Ramos (cell line): ENCODE measurements around the gene PADI1.

ENCODE experiments used
- in situ Hi-C: fragments of 300-500 bp; cut with MboI; formaldehyde crosslinking; loops from one replicate; pipeline ENCODE4 v1.14.3; 2022; ENCODE audit warnings: low sequenced_read_pairs; ENCODE audit not compliant: unreplicated experiment

PADI1 gene

DNA sequence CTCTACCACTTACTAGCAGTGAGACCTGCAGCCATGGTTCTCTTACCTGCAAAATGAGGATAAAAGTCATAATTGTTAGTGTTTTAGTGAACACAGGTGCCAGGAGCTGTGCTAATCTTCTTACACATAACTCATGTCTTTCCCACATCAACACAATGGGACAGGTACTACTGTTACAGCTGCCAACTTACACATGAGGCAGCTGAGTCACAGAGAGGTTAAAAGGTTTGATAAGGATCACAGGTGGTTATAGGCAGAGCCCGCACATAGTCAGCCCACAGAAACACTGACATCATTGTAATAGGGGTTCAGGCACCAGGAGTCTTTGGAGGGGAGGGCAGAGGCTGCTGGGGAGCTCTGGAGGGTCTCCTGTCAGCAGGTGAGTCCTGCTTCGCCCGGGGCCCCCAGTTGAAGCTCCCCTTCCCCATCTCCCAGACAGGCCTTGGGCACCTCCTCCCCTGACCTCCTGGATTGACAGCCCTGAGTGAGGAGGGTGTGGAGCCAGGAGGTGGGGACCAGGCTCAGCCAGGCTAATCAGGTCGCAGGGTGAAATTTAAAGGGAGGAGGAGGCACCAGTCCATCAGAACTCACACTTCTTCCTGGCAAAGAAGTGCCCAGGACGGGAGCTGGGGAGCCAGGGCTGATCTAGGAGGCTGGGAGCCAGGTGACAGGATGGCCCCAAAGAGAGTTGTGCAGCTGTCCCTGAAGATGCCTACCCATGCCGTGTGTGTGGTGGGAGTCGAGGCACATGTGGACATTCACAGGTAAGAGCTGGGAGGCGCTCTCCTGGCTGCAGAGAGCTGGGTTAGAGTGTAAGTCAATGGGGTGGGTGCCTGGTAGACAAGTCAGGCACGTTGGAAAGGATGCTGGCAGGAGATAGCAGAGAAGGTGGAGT is at the start of gene PADI1:
Gene PADI1, plus strand, starts transcription at position 583 of the 895 bp plus-strand sequence. Its CDS starts 90 bp downstream, at position 673.
- in situ Hi-C loops = no loop called here

DNA sequence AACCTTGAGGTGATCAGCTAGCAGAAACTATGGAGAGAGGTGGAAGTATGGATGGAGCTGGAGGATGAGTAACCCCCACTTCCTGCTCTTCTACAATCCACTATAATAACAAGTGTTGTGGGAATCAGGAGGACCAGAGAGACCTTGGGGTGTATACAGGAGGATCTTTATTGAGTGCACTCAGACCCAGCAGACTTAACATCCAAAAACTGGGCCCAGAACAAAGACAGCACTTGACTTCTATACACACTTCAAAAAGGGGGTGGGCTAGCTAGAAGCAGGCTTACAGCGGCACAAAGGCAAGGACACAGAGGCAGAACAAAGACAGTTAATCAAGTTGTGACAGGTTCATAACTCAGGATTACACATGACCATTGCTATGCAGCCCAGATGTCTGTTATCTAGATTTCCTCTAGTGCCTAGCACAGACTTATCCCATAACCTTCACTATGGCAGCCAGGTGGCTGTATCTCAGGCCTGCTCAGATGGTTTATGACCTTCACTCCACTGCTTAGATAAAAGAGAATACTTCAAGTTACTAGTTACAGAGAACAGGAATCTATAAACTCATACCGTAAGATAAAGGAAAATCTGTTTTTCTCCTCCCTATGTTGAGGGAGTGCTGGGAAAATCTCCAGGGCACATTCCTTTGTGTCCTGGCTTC is 49.5 kb upstream of the PADI1 start:
- in situ Hi-C loops = no loop called here

DNA sequence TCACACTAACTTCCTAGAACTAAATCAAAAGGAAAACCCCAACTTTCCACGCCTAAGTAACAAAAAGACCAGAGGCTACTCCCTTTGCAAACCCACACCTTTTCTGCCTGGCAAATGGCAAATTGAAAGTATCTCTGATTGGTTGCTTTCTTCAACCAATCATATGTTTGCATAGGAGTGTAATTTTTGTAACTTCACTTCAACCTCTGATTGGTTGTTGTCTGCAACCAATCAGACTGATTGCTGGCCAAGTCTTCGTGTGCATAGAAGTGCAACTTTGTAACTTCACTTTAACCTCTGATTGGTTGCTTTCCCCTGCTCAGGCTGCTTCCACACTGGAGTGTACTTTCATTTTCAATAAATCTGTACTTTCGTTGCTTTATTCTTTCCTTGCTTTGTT is 48.8 kb upstream of the PADI1 start:
- in situ Hi-C loops = no loop called here

DNA sequence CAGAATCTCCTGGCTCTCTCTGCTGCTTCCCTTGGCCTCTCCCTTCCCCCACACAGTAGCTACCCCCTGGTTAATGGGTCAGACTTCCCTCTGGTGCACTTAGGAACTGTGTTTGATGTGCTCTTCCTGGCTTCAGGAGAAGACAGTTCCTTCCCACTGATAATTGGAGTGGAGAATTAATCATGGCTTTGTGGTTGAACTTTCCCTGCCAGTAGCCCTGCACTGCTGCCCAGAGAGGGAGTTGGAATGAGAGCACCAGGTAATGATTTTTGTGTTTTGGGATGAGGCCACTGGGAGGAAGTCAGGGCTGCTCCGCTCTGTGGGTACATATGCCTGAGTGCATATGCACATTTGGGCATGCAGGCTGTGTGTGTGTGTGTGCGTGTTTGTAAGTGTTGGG is 46.0 kb upstream of the PADI1 start:
- in situ Hi-C loops = no loop called here

DNA sequence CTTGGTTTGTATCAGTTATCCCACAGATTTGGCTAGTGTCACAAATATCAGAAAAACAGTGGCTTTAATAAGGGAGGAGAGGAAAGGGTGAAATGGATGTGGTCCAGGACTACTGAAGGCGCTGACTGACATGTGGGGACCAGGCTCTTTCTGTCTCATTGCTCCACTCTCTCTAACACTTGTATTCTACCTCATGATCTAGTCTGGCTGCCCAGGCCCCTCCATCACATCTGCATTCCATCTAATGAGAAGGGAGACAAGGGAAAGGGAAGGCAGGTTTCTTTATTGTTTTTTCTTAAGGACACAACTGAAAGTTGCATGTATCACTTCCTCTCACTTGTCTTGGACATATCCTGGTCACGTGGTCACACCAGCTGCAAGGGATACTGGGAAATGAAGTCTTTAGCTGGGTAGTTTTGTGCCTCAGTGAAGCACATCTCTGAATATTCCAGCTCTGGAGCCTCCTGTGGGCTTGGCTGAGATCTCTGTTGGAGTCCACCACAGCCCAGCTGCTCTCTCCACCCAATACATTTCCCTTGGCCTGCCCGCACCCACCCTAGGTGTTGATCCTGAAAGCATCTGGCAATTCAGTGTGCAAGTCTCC is 43.7 kb upstream of the PADI1 start:
- in situ Hi-C loops = no loop called here

- in situ Hi-C loops = no loop called here
These were observed 42.8 kb upstream of the PADI1 start for GRCh38 chr1:17161926-17162800.

- in situ Hi-C loops = no loop called here
These were observed 42.0 kb upstream of the PADI1 start for GRCh38 chr1:17162941-17163340.

DNA sequence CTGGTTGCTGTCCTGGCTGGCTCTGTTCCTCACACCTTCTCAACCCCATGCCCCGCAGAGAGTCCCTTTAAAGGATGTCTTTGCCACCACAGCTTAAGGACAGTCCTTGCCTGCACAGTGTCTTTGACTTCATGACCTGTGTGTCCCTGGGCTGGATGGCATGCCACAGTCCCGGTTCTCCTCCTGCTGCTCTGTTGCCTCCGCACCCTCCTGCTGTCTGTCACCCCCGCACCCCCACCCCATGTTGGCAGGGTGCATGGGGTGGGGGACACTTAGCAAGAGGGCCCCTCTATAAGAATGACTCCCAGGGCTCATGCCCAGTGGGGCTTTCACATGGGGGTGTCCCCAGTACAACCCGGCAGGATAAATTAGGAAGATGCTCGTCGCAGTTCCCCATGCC is 41.6 kb upstream of the PADI1 start:
- in situ Hi-C loops = no loop called here

- in situ Hi-C loops = no loop called here
These were observed 40.9 kb upstream of the PADI1 start for GRCh38 chr1:17163789-17164666.

GRCh38 chr1:17165823-17166222 is 39.1 kb upstream of the PADI1 start:
- in situ Hi-C loops = no loop called here

DNA sequence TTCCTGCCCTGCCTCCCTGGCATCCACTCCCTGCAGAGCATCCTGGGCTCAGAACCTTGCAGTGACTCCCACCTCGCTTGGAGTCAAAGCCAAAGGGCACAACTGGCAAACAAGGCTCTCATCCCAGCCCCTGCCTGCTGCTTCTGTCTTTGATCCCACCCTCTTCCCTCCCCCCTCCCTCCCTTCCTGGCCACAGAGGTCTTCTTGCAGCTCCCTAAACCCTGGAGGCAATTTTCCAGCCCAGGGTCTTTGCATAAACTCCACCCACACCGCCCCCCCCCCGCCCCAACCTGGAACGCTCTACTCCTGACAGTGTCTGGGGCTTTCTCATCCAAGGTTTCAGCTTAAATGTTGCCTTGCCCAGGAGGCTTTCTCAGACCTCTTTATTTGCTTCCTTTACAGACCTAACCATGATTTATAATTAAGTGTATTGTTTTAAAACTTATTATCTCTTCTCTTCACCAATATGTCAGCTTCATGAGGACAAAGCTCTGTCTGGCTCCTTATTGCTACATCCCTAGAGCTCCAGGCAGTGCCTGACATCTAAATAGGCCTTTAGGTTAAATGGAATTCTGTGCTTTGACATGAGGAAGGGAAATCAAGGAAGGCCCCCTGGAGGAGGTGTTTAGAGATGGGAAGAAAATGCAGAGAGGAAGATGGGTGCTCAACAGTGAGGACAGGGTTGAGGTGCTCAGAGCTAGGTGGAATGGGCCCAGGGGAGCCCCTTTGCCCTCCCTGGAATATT is 37.7 kb upstream of the PADI1 start:
- in situ Hi-C loops = no loop called here

DNA sequence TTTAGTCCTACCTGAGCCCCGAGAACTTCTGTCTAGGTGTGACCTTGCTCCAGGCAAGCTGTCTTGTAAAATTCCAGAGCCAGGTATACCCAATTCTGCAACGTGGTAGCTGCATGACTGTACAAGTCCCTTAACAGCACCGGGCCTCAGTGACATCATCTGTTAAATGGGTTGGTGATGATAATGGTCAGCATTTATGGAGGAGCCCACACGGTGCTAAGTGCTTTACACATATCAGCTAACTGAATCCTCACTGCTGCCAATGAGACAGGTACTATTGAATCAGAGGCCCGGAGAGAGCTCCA is 37.2 kb upstream of the PADI1 start:
- in situ Hi-C loops = no loop called here

GRCh38 chr1:17168091-17168876 is 36.6 kb upstream of the PADI1 start:
- in situ Hi-C loops = no loop called here

DNA sequence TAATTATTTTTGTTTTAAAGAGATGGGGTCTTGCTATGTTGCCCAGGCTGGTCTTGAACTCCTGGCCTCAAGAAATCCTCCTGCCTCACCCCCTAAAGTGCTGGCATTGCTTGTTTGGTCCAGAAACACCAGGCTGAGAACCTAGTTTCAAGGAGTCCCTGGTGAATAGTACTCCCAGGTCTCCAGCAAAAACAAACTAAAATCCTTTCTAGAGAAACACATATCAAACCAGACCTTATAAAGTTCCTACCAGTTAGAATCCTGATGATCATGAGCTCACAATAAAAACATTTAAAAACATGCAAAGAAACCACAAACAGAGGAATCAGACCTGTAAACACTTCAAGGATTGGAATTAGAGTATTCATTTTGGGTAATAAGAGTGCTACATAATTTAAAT is 34.4 kb upstream of the PADI1 start:
- in situ Hi-C loops = no loop called here

GRCh38 chr1:17173217-17173616 is 31.7 kb upstream of the PADI1 start:
- in situ Hi-C loops = no loop called here

DNA sequence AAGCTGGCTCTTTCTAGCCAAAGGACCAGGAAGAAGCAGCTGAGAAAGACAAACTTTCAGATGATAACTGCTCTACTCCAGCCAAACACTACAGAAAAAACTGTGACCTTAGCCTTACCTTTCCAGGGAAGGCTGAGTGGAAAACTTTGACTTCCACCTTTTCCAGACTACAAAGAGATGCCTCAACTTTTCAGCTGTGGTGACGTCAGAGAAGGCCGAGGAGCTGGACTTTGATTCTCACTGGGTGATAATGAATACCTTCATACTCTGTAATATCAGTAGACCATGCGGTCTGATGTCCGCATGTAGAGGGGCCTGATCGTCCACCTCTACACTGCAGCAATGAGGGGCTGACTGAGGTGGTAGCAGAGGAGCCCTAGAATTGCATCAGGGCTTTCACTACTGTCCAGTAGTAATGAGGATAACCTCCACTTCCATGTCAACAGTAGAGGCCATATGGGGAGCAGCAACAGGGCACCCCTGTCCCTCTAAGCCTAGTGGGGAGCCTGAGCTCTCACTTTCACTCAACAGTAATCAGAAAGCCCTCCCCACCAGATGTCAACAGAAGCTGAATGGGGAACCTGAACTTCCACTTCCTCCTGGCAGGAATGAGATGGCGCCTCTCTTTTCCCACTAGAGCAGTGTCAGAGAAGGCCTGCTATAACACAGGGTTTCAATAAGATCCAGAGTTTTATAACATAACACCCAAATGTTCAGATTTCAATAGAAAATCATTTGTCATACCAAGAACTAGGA is 28.4 kb upstream of the PADI1 start:
- in situ Hi-C loops = no loop called here

DNA sequence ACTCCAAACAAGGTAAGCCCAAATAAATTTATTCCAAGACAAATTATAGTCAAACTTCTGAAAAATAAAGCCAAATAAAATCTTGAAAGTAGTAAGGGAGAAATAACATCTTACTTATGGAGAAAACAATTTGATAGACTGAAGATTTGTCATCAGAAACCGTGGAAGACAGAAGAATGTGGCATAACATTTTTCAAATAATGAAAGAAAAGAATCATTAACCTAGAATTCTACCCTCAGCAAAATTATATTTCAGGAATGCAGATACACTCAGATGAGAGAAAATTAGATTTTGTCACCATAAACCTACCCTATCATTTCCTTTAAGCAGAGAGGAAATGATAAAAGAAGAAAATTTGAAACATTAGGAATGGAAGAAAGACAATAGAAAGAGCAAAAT is 27.3 kb upstream of the PADI1 start:
- in situ Hi-C loops = no loop called here
